ENCODE data around the gene CEP70.
"Not testable (repeated sequence)": the region's sequence is repeated elsewhere in the genome, so short reads cannot be mapped to it uniquely, and the experiment has no call there.

DNA sequence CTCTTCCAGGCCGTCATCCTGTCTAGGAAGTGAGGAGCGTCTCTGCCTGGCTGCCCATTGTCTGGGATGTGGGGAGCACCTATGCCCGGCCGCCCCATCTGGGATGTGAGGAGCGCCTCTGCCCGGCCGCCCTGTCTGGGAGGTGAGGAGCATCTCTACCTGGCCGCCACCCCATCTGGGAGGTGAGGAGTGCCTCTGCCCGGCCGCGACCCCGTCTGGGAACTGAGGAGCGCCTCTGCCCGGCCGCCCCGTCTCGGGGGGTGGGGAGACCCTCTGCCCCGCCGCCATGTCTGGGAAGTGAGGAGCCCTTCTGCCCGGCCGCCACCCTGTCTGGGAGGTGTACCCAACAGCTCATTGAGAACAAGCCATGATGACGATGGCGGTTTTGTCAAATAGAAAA lies 72.6 kb downstream of the CEP70 start:
- TF ChIP-seq POLR2AphosphoS5 (IDR thresholded peaks at IDR 0.05; ENCODE audit: borderline replicate concordance, low read depth, low read length); EZH2 (IDR thresholded peaks at IDR 0.05): not testable (repeated sequence)
